ENCODE data around the gene ACTR1A.
"Not testable (repeated sequence)": the region's sequence is repeated elsewhere in the genome, so short reads cannot be mapped to it uniquely, and the experiment has no call there.

Gene ACTR1A

DNA sequence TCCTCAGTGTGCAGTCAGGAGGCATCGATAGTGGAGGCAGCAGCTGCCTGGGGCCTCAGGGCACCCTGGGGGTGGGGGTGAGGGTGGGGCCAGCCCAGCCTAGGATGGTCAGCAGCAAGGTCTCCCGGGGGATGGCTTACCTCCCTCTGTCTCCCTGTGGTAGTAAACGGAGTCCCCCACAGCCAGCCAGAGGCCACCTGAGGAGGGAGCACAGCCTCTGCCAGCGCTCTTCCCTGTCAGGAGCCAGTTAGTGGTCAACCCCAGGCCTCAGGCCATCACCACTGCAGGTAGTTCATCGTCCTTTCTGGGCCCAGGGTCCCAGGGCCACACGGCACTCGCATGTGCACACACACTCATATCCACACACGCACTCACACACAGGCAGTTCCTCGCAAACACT is 22.1 kb downstream of the ACTR1A start:
- no peak for DNase-seq

DNA sequence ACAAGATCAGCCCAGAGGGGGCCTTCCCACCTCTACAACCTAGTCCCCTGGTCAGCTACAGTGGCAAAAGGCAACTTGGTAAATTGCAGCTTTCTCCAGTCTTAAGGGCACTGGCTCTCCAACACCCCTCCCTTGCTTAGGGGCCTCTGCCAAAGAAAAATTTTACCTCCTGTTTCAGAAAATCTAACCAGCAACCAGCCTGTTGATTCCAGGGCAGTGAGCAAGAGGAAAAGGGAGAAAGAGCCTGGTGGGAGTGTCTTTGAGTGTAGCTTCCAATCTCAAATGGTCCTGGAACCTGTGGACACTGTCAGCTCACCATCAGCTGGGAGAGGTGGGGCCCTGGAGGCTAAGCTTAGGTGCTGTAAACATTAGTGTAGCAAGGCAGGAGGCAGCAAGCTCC is 22.9 kb downstream of the ACTR1A start:
- DNase-seq: no peak

DNA sequence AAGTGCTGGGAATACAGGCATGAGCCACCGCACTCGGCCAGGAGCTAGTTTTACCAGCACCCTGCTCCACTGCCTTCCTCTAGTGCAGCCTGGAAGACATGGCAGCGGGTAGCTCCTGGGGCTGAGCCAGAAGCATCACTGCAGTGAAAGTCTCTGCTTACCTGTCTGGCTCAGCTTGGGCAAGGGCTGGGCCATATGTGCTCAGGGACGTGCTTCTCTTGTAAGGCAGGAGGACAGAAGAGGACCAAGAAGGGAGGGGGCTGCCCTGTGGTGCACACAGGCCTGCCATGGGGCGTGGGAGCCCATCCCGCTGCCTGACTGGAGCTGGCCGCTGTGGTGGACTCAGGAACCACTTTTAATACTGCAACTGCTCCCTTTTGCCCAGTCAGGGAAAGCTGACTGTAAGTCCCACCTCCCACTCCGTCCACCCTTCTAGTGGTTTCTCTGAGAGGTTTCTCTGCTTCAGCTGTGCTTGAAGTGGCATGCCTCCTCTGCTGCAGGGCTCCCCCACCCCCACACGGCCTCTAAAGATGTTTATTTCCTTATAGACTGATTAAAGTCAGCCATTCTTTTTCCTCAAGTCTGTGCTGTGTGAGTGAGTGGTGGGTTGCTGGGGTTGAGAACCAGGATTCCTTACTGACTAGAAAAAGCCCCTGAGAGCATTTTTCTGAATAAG is 25.9 kb downstream of the ACTR1A start:
- DNase-seq: no peak

DNA sequence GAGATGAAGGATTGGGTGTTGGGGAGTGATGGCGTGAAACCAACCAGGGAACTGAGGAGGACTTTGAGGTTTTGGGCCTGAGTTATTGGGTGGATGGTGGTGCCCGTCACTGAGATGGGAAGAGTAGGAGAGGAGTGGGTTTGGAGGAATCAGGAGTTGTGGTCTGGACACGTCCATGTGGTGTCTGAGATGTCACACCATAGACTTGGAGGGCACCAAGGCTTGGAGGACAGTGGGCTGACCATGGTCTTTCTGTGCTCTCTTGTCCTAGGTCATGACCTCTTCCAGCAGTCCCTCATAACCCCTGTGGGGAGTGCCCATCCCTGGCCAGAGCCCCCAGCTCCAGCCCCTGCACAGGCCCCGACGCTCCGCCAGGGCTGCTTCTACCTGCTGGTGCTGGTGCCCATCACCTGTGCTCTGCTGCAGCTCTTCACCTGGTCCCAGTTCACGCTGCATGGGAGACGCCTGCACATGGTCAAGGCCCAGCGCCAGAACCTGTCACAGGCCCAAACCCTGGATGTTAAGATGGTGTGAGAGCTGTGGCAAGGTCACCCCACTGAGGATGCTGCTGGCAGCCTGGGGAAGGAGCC is 27.0 kb downstream of the ACTR1A start:
- no peak for DNase-seq

DNA sequence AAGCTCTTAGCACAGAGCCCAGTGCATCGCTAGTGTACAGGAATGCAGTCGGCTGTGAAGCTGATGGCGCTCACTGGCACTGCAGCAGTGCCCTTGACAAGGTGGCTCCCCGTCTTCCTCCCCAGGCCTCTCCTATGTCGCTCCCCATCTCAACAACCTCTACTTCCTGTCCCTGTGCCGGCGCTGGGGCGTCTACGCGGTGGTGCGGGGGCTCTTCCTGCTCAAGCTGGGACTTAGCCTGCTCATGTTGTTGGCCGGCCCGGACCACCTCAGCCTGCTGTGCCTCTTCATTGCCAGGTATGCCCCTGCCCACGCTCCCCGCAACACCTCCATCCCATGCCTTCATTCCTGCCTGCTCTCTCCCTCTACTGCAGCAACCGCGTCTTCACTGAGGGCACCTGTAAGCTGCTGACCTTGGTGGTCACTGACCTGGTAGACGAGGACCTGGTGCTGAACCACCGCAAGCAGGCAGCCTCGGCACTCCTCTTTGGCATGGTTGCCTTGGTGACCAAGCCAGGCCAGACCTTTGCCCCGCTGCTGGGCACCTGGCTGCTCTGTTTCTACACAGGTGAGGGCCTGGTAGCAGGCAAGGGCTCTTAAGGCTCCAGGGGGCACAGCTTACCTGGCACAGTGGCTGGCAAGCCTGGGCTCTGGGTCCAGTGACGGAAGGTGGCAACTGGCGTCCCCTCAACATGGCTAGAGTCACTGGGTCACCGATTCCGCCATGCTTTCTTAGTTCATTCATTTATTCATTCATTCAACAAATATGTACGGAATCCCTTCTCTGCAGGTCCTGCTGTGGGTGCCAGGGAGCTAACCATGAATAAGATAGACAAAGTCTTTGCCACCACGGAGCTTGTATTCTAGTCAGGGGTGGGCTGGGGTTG is 28.8 kb downstream of the ACTR1A start:
- DNase-seq: peak; percentile 26

DNA sequence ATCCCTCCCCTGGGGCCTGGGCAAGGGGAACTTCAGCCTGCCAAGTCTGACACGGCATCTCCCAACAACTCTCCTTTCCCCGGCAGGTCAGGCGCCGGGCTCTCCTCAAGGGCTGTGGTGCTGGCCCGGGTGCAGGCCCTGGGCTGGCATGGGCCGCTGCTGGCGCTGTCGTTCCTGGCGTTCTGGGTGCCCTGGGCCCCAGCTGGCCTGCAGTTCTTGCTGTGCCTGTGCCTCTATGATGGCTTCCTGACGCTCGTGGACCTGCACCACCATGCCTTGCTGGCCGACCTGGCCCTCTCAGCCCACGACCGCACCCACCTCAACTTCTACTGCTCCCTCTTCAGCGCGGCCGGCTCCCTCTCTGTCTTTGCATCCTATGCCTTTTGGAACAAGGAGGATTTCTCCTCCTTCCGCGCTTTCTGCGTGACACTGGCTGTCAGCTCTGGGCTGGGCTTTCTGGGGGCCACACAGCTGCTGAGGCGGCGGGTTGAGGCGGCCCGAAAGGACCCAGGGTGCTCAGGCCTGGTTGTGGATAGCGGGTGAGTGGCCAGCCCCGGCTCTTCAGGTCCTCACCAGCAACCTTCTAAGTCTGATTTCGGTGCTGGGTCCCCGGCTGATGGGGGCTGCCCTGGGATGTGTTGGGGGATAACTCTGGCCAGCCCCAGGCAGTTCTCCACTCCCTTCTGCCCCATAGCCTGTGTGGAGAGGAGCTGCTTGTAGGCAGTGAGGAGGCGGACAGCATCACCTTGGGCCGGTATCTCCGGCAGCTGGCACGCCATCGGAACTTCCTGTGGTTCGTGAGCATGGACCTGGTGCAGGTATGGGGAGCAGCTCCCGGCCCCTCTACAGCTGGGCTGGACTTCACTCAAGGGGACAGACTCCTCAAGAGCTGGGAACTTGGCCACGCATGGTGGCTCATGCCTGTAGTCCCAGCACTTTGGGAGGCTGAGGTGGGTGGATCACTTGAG is 31.6 kb downstream of the ACTR1A start:
- no peak for DNase-seq

DNA sequence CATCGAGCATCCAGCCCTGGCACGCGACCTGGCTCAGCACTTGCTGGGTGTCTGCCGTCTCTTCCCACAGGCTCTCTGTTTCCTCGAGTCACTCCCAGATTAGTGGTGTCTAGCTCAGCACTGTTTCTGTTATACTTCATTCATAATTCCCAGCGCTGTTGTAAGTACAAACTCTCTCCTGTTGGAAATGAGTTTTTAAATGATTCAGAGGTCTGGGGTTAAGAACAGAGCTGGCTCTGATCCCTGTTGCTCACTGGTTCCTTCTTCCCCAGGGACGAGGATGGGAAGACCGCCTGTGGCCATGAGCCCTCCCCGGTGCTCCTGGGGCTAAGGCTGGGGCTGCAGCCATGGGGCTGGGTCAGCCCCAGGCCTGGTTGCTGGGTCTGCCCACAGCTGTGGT is 33.8 kb downstream of the ACTR1A start:
- no peak for DNase-seq

DNA sequence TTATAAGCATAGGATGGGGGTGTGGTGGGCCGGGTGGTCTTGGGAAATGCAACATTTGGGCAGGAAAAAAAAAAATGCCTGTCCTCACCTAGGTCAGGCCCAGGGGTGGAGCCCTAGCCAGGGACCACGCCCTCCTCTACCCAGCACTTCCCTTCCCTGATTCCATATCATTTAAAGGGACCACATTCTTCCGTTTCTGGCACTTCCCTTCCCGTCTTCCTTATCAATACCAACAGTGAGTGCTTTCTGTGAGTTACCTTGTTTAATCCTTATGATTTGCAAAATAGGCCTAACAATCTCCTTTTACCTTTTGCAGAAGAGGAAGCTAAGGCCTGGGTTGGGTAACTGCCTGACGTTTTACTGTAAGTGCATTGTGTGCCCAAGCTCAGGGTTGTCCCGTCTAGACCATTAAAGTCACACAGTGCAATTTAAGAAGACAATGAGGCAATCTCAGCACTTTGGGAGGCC is 34.5 kb downstream of the ACTR1A start:
- no peak for DNase-seq

DNA sequence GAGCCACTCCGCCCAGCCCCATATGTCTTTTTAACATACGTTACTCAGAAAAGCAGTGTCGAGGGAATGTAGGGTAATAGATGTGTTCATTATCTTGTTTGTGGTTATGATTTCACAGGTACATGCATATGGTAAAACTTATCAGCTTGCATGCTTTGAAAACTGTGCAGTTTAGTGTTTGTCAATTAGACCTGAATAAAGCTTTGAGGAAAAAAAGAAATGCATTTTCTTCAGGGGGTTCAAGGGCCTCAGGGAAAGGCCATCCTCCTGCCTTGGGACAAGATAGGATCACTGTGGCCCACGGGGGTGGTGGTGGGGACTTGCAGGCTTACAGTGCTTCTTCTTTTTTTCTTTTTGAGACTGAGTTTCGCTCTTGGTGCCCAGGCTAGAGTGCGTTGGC is 35.2 kb downstream of the ACTR1A start:
- no peak for DNase-seq

DNA sequence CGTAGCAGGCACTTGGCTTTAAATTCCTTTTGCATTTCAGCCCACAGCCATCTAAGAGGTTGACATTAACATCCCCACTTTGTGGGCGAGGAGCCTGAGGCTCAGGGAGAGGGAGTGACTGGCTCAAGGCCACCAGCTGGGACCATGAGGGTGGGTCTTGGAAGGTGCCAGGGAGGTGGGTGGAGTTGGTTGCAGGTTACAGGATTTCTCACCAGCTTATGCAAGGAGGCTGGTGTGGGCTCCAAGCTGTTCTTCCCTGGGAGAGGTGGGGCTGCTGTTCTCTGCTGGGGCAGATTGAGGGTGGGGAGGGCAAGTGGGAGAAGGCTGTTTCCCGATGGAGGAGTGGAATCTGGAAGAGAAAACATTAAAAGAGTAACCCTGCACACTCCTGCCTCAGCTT is 37.0 kb downstream of the ACTR1A start:
- no peak for DNase-seq

DNA sequence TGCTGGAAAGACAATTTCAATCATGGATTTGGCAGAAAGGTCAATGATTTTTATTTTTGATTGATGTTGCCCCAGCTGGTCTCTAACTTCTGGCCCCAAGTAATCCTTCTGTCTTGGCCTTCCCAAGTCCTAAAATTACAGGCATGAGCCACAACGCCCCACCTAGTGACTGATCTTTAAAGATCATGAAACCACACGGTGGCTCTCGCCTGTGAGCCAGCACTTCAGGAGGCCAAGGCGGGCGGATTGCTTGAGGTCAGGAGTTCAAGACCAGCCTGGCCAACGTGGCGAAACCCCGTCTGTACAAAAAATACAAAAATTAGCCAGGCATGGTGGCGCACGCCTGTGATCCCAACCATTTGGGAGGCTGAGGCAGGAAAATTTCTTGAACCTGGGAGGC is 38.5 kb downstream of the ACTR1A start:
- DNase-seq: no peak

DNA sequence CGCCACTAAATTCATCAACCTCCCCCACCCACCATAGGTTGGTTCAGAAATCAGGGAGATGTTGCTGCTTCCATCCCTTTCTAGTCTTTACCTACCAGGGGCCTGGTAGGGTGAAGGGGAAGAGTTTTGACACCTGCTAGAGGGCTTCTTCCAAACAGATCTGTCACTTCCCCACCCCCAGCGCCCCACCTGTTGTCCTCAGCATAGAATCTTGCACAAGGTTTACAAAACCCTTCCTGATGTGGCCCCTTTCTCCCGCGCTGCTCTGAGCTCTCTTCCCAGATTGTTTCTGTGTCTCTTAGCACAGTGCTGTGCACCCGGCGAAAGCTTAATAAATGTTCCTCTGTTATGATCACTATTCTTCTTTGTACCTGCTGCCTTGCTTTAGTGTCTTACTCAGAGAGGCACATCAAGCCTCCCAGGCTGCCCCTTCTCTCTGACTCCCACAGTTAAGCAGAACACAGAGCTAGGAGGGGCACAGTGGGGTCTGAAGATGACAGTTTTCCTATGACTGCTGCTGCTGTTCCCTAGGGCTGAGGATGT is 39.9 kb downstream of the ACTR1A start:
- DNase-seq: no peak

DNA sequence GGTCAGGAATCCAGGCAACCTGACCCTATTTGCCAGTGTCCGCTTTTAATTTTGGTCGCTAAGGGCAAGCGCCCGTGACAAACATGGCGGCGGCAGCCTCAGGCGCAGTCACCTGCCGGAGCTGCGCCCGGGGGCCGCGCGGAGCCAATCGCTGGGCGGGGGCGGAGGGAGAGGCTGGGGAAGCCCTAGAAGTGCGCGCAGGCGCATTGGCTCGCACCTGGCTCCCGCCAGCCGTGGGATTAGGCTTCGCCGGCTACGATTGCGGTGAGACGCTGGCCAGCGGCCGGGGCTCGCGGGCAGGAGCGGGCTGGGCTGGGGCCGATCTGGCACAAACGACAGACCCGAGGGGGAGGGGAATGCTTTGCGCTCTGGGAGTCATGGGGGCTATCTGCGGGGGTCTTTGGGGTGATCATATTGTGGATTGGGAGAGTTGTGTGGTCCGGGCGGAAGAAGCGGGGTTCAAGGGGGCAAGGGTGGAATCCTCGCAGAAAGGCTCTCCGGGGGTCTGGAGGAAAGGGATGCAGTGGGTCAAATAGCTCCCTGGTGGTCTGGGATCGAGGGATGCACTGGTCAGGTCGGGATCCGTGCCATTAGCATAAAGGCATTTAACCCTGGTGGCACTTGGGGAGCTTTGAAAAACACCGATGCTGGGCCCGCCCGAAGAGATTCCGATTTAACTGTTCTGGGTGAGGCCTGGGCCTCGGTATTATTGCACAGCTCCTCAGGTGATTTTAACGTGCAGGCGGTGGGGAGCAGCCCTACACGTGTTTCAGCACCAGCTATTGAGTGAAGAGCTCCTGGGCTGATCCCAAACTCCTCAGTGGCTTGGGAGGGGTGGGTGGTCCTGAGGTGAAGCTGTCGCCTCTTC is 41.1 kb downstream of the ACTR1A start:
- peak; percentile 96 for DNase-seq

DNA sequence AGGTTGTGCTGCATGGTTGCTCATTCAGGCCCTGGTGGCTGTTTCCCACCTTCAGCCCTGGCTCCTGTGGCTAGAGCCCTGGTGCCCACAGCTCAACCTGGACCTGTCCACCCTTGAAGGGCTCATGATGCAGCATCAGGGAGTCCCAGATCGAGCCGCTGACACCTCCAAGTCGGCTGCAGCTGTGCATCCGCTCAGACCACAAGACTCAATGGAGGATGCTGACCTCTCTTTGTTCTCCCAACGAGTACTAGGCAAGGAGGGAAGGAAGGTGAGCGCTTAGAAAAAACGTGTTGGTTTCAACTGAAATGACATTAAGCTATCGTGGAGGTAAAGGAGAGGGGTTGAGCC is 41.7 kb downstream of the ACTR1A start:
- no peak for DNase-seq

DNA sequence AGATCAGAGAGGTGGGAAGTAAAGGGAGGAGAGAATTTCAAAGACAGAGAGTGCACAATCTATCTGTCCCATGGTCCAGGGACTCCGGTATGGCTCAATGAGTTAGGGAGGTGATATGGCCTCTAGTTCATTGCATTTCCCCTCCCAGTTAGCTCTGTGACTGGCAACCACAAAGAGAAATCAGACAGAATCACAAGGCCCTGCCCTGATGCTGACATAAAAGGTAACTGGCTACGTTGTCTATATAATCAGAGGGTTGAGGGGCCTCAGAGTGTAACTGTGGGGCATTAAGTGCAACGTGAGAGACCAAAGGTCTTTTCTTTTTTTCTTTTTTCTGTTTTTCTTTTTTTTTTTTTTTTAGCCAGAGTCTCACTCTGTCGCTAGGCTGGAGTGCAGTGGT is 43.9 kb downstream of the ACTR1A start:
- DNase-seq: no peak

DNA sequence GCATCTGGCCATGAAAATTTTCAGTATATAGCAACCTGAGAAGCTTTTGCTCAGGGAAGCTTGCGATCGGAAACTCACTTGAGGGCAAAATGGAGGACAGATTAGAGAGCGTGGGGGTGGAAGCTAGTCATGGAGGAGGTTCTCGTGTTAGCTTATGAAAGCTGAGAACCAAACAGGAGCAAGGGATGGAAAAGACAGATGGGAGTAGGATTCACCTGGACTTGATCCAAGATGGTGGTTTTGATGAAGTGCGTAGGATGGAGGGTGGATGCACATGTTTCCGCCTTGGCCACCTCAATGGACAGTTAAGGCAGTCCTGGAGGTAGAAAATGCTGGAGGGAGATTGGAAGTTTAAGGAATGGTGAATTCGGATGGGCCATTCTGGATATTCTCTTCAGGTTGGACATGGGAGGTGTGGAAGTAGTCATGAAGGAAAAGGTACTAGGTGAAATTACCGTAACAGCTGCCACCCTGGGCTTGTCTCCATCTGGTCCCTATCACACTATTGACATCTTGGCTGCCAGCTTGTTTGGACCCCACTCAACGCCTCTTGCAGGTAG is 44.8 kb downstream of the ACTR1A start:
- no peak for DNase-seq

DNA sequence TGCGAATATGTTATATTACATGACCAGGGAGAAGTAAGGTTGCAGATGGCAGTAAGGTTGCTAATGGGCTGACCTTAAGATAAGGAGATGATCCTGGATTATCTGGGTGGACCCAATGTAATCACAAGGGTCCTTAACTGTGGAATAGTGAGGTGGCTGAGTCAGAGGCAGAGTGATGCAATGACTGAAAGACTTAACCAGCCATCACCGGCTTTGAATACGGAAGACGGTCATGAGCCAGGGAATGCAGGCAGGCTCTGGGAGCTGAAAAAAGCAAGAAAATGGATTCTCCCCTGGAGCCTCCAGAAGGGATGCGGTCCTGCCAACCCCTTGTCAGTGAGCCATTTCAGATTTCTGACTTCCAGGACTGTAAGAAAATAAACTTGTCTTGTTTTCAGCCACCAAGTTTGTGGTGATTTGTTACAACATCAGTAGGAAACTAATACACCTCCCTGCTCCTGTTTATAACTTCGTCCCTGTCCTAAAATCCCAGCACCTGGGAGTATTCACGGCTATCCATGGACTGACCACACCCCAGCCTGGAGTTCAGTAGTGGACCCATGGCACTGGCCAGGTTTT is 46.5 kb downstream of the ACTR1A start:
- no peak for DNase-seq

DNA sequence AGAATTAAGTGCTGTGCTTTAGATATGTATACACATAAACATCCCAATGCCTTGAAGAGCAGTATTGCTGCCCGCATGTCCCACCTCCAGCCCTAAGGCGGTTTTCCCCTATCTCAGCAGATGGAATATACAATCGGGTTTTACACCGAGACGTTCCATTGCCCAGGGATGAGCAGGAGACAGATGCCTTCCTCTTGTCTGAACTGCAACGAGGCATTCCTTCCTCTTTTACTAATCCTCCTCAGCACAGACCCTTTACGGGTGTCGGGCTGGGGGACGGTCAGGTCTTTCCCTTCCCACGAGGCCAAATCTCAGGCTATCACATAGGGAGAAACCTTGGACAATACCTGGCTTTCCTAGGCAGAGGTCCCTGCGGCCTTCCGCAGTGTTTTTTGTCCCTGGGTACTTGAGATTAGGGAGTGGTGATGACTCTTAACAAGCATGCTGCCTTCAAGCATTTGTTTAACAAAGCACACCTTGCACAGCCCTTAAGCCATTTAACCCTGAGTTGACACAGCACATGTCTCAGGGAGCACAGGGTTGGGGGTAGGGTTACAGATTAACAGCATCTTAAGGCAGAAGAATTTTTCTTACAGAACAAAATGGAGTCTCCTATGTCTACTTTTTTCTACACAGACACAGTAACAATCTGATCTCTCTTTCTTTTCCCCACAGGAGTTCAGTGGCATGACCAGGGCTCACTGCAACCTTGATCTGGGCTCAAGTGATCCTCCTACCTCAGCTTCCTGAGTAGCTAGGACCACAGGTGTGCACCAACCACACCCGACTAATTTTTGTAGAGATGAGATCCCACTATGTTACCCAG is 47.6 kb downstream of the ACTR1A start:
- DNase-seq: not testable (repeated sequence)

DNA sequence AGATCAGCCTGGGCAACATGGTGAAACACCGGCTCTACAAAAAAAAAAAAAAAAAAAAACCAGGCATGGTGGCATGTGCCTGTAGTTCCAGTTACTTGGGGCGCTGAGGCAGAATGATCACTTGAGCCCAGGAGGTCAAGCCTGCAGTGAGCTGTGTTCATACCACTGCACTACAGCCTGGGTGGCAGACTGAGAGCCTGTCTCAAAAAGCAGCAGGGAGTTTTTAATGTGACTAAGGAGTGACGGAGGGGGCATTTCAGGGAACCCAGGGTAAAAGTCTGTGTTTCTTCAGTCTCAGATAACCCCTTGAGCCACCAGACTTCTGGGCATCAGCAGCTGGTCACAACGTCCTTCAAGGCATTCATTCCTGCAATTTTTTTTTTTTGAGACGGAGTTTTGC is 49.0 kb downstream of the ACTR1A start:
- DNase-seq: no peak

All from activated naive CD4-positive, alpha-beta T cell treated with anti-CD3 and anti-CD28 coated beads, Interleukin-2, amount 50 U/mL, for 16 hours (primary cell).